ENCODE measurements around the gene C5AR2. TPM values are rescaled to one million over a fixed set of nuclear protein-coding genes. Genes with fewer than 3 reads are reported as not detected.

Gene C5AR2
- total RNA-seq, 2 donors from 2014 or later, result not detected

GRCh38 chr19:47357788-47358680 is 26.1 kb downstream of the C5AR2 start:
- Histone ChIP-seq H3K9ac (ENCODE audit: extremely low read depth, low read length, poor library complexity, severe bottlenecking) (no peak overlapping the region), H3K4me1 (ENCODE audit: control insufficient read depth, insufficient read depth, low read length) (no peaks in the 10 kb centered on the region), H3K4me3 (ENCODE audit: low read length) (no peak overlapping the region), H3K27me3 (ENCODE audit: control insufficient read depth, insufficient read depth, low read length, poor library complexity, severe bottlenecking) (no peaks in the 10 kb centered on the region), H3K9me3 (ENCODE audit: control insufficient read depth, low read length) (no peaks in the 10 kb centered on the region), H3K27ac (ENCODE audit: low read depth, low read length) (no peak overlapping the region), H3K36me3 (ENCODE audit: control insufficient read depth, insufficient read depth, low read length) (peaks cover 89% of the 10 kb centered on the region)
- no peaks in the 10 kb centered on the region for H3K27me3 Mint-ChIP-seq (ENCODE audit: insufficient read depth)
- H3K27ac Mint-ChIP-seq, result no peak overlapping the region
- peak; percentile 71 for TF ChIP-seq CTCF (conservative IDR thresholded peaks at IDR 0.05)
- H3K36me3 Mint-ChIP-seq (ENCODE audit: low read depth), result peaks cover 95% of the 10 kb centered on the region
- no peaks in the 10 kb centered on the region for H3K9me3 Mint-ChIP-seq
- peak; percentile 85 for DNase-seq
- no peaks in the 10 kb centered on the region for H3K4me1 Mint-ChIP-seq
- 95 to 97% methylated on average over 28 of the region's 28 CpGs for WGBS, 2 experiments (ENCODE audit: insufficient coverage in 1 of 2, insufficient read length in 1 of 2)
- no peak overlapping the region for H3K4me3 Mint-ChIP-seq

- Histone ChIP-seq H3K4me1 (ENCODE audit: control insufficient read depth, insufficient read depth, low read length) (no peaks in the 10 kb centered on the region), H3K4me3 (ENCODE audit: low read length) (no peak overlapping the region), H3K27me3 (ENCODE audit: control insufficient read depth, insufficient read depth, low read length, poor library complexity, severe bottlenecking) (no peaks in the 10 kb centered on the region), H3K36me3 (ENCODE audit: control insufficient read depth, insufficient read depth, low read length) (peaks cover 88% of the 10 kb centered on the region), H3K27ac (ENCODE audit: low read depth, low read length) (no peak overlapping the region), H3K9me3 (ENCODE audit: control insufficient read depth, low read length) (no peaks in the 10 kb centered on the region), H3K9ac (ENCODE audit: extremely low read depth, low read length, poor library complexity, severe bottlenecking) (no peak overlapping the region)
- H3K27me3 Mint-ChIP-seq (ENCODE audit: insufficient read depth), result no peaks in the 10 kb centered on the region
- peaks cover 93% of the 10 kb centered on the region for H3K36me3 Mint-ChIP-seq (ENCODE audit: low read depth)
- H3K27ac Mint-ChIP-seq, result peak overlapping the region; percentile 44
- DNase-seq, result no peak
- no peak for TF ChIP-seq CTCF (conservative IDR thresholded peaks at IDR 0.05)
- H3K4me1 Mint-ChIP-seq, result no peaks in the 10 kb centered on the region
- whole genome bisulfite sequencing, 2 experiments (ENCODE audit: insufficient coverage in 1 of 2, insufficient read length in 1 of 2), result 96 to 99% methylated on average over 6 of the region's 6 CpGs
- H3K9me3 Mint-ChIP-seq, result no peaks in the 10 kb centered on the region
- no peak overlapping the region for H3K4me3 Mint-ChIP-seq
These were observed 27.0 kb downstream of the C5AR2 start for GRCh38 chr19:47358936-47359335.

- Histone ChIP-seq H3K9ac (ENCODE audit: extremely low read depth, low read length, poor library complexity, severe bottlenecking) (no peak overlapping the region), H3K4me3 (ENCODE audit: low read length) (no peak overlapping the region), H3K9me3 (ENCODE audit: control insufficient read depth, low read length) (no peaks in the 10 kb centered on the region), H3K36me3 (ENCODE audit: control insufficient read depth, insufficient read depth, low read length) (peaks cover 74% of the 10 kb centered on the region), H3K27ac (ENCODE audit: low read depth, low read length) (no peak overlapping the region), H3K4me1 (ENCODE audit: control insufficient read depth, insufficient read depth, low read length) (no peaks in the 10 kb centered on the region), H3K27me3 (ENCODE audit: control insufficient read depth, insufficient read depth, low read length, poor library complexity, severe bottlenecking) (no peaks in the 10 kb centered on the region)
- Mint-ChIP-seq H3K9me3 (no peaks in the 10 kb centered on the region), H3K27ac (no peak overlapping the region), H3K27me3 (ENCODE audit: insufficient read depth) (no peaks in the 10 kb centered on the region), H3K4me1 (no peaks in the 10 kb centered on the region), H3K36me3 (ENCODE audit: low read depth) (peaks cover 82% of the 10 kb centered on the region), H3K4me3 (no peak overlapping the region)
- TF ChIP-seq CTCF (conservative IDR thresholded peaks at IDR 0.05), result no peak
- DNase-seq, result no peak
- WGBS, 2 experiments (ENCODE audit: insufficient coverage in 1 of 2, insufficient read length in 1 of 2), result 95% methylated on average over 8 to 21 of the region's 21 CpGs
These were observed 30.3 kb downstream of the C5AR2 start for GRCh38 chr19:47362321-47362720.

Data from endodermal cell (in vitro differentiated cells).